Measurements from ENCODE around the gene ABLIM1. TPM values are rescaled to one million over a fixed set of nuclear protein-coding genes. Genes with fewer than 3 reads are reported as not detected.

The ABLIM1 gene
- total and polyA plus RNA-seq, 2 of the 13 experiments (the other 11 are each of a cell fraction or from before 2014, with no cell fraction given): 59.4 to 92.7 TPM

DNA sequence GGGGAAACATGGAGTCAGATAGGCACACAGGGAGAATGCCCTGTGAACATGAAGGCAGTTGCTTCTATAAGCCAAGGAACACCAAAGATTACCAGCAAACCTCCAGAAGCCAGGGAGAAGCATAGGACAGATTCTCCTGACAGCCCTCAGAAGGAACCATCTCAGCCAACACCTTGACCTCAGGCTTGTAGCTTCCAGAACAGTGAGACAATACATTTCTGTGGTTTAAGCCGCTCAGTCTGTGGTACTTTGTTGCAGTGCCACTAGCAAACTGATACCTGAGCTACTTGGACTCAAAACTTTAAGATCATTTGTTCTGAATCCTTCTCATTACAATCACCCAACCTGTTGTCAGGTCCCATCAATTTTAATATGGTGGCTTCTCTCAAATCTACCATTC, 31.2 kb downstream of the ABLIM1 start (continued):
- TF ChIP-seq, protein P1, sequence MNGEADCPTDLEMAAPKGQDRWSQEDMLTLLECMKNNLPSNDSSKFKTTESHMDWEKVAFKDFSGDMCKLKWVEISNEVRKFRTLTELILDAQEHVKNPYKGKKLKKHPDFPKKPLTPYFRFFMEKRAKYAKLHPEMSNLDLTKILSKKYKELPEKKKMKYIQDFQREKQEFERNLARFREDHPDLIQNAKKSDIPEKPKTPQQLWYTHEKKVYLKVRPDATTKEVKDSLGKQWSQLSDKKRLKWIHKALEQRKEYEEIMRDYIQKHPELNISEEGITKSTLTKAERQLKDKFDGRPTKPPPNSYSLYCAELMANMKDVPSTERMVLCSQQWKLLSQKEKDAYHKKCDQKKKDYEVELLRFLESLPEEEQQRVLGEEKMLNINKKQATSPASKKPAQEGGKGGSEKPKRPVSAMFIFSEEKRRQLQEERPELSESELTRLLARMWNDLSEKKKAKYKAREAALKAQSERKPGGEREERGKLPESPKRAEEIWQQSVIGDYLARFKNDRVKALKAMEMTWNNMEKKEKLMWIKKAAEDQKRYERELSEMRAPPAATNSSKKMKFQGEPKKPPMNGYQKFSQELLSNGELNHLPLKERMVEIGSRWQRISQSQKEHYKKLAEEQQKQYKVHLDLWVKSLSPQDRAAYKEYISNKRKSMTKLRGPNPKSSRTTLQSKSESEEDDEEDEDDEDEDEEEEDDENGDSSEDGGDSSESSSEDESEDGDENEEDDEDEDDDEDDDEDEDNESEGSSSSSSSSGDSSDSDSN (CRISPR knock-in tag; IDR thresholded peaks at IDR 0.05): no peak
- TF ChIP-seq, protein P2, sequence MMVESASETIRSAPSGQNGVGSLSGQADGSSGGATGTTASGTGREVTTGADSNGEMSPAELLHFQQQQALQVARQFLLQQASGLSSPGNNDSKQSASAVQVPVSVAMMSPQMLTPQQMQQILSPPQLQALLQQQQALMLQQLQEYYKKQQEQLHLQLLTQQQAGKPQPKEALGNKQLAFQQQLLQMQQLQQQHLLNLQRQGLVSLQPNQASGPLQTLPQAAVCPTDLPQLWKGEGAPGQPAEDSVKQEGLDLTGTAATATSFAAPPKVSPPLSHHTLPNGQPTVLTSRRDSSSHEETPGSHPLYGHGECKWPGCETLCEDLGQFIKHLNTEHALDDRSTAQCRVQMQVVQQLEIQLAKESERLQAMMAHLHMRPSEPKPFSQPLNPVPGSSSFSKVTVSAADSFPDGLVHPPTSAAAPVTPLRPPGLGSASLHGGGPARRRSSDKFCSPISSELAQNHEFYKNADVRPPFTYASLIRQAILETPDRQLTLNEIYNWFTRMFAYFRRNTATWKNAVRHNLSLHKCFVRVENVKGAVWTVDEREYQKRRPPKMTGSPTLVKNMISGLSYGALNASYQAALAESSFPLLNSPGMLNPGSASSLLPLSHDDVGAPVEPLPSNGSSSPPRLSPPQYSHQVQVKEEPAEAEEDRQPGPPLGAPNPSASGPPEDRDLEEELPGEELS (CRISPR knock-in tag; IDR thresholded peaks at IDR 0.05): no peak
- TF ChIP-seq MTA3 (CRISPR knock-in tag; IDR thresholded peaks at IDR 0.05): no peak
- TF ChIP-seq, protein P3, sequence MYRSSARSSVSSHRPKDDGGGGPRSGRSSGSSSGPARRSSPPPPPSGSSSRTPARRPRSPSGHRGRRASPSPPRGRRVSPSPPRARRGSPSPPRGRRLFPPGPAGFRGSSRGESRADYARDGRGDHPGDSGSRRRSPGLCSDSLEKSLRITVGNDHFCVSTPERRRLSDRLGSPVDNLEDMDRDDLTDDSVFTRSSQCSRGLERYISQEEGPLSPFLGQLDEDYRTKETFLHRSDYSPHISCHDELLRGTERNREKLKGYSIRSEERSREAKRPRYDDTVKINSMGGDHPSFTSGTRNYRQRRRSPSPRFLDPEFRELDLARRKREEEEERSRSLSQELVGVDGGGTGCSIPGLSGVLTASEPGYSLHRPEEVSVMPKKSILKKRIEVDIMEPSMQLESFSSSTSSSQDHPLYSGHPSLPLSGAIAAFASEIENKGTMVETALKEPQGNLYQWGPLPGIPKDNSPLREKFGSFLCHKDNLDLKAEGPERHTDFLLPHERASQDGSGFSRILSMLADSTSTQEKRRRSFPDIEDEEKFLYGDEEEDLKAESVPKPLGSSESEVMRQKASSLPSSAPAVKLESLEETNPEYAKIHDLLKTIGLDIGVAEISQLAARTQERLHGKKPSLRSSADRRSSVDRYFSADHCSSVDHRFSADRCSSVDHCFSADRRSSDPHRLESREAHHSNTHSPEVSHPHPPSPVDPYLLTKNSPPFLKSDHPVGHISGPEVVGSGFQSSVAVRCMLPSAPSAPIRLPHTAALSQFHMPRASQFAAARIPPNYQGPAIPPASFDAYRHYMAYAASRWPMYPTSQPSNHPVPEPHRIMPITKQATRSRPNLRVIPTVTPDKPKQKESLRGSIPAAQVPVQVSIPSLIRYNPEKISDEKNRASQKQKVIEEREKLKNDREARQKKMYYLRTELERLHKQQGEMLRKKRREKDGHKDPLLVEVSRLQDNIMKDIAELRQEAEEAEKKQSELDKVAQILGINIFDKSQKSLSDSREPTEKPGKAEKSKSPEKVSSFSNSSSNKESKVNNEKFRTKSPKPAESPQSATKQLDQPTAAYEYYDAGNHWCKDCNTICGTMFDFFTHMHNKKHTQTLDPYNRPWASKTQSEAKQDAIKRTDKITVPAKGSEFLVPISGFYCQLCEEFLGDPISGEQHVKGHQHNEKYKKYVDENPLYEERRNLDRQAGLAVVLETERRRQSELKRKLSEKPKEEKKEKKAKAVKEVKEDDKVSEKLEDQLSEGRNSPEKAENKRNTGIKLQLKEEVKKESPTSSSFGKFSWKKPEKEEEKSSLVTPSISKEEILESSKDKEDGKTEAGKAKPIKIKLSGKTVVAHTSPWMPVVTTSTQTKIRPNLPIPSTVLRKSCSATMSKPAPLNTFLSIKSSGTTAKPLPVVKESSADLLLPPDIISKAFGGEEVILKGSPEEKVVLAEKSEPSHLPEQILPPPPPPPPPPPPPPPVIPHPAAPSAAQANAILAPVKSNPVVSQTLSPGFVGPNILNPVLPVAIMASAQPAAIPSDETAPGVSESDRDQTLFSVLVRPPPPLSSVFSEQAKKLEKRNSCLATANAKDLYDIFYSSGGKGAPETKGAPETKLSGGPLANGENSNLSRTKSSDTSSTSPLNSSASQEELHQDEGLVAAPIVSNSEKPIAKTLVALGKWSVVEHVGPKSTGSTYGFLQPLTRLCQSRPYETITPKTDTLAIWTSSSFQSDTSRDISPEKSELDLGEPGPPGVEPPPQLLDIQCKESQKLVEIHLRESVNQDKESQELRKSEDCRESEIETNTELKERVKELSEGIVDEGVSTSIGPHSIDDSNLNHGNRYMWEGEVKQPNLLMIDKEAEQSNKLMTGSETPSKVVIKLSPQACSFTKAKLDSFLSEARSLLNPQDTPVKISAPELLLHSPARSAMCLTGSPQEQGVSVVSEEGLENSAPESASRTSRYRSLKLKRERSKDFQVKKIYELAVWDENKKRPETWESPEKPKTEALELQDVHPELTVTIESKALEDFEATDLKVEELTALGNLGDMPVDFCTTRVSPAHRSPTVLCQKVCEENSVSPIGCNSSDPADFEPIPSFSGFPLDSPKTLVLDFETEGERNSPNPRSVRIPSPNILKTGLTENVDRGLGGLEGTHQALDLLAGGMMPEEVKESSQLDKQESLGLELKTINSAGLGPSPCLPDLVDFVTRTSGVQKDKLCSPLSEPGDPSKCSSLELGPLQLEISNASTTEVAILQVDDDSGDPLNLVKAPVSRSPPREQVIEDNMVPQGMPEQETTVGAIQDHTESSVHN (CRISPR knock-in tag; IDR thresholded peaks at IDR 0.05): no peak
- no peak for TF ChIP-seq HOXA3 (CRISPR knock-in tag; IDR thresholded peaks at IDR 0.05)
- no peak for TF ChIP-seq TEAD2 (CRISPR knock-in tag; IDR thresholded peaks at IDR 0.05)
- TF ChIP-seq PHF20 (CRISPR knock-in tag; IDR thresholded peaks at IDR 0.05): no peak
- TF ChIP-seq ZNF441 (CRISPR knock-in tag; IDR thresholded peaks at IDR 0.05; ENCODE audit: borderline replicate concordance): no peak

Measured in HepG2 (cell line).